BJ (cell line): Measurements from ENCODE around the gene MPC1L. TPM values are rescaled to one million over a fixed set of nuclear protein-coding genes. Genes with fewer than 3 reads are reported as not detected.
A peak's percentile ranks its signal among the peaks of the same experiment; 100 is the strongest.

ENCODE experiments used
- CTCF ChIA-PET: fragments of 350-600 bp; formaldehyde crosslinking; extraction: SDS; loops from one replicate; lab custom pipeline; 2021; ENCODE audit warnings: antibody characterized with exemption, inconsistent platforms; lab: Yijun Ruan, JAX
- POLR2A ChIA-PET: fragments of 300-600 bp; sonication (Branson Sonifier 250); formaldehyde crosslinking; extraction: SDS; loops from one replicate; lab custom pipeline; 2021; ENCODE audit warnings: antibody characterized with exemption; lab: Charles Lee
- DNase-seq: peaks from one replicate; pipeline ENCODE4 v3.0.0-alpha.2; 2011; ENCODE audit warnings: low read depth
- H3K27me3 ChIP-seq: 2 replicates; pipeline ENCODE4 v1.6.0; 2011; ENCODE audit warnings: low read length; ENCODE audit not compliant: control insufficient read depth, insufficient read depth
- H3K36me3 ChIP-seq: 2 replicates; pipeline ENCODE4 v1.5.1; 2011; ENCODE audit warnings: low read length; ENCODE audit not compliant: control insufficient read depth, insufficient read depth
- H3K4me3 ChIP-seq: 2 replicates; pipeline ENCODE4 v1.5.1; 2011; ENCODE audit warnings: low read depth, mild to moderate bottlenecking, control low read depth, low read length
- polyA plus RNA-seq: library from polyadenylated mRNA; depleted of rRNA; stranded (reverse); fragments of >200 nt; gene quantifications from 2 replicates; pipeline ENCODE4 v1.2.3, GENCODE V29; 2011
- TF ChIP-seq, protein P1 (sequence below): IDR thresholded peaks from 2 replicates; pipeline ENCODE4 v1.5.1; 2011; ENCODE audit warnings: low read depth, mild to moderate bottlenecking, control low read depth, inconsistent platforms, low read length, moderate library complexity; ENCODE audit not compliant: insufficient read depth

The MPC1L gene
- polyA plus RNA-seq, 1 experiment: not detected

DNA sequence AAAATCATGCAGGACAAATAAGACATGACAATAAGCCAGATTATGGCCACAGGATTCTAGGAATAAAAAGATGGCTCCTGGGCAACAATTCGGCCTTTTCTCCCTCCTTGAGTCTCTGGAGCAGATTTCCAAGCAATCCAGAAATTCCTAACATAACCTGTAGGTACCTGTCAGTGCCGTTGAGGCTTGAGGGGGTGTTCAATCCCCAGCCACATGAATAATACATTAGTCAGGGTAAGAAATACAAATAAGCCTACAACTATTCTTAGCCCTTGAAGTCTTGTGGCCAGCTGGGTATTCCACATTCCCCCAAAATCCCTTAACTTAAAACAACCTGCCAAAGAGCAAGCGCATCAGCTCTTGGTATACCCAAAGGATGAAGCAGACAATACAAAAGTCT is 14.5 kb downstream of the MPC1L start:
- no peak for DNase-seq
- Histone ChIP-seq H3K36me3 (peaks cover 3% of the 10 kb centered on the region; the same call in 1 of the 2 replicates), H3K27me3 (no peaks in the 10 kb centered on the region), H3K4me3 (no peak overlapping the region)
- TF ChIP-seq, protein P1, sequence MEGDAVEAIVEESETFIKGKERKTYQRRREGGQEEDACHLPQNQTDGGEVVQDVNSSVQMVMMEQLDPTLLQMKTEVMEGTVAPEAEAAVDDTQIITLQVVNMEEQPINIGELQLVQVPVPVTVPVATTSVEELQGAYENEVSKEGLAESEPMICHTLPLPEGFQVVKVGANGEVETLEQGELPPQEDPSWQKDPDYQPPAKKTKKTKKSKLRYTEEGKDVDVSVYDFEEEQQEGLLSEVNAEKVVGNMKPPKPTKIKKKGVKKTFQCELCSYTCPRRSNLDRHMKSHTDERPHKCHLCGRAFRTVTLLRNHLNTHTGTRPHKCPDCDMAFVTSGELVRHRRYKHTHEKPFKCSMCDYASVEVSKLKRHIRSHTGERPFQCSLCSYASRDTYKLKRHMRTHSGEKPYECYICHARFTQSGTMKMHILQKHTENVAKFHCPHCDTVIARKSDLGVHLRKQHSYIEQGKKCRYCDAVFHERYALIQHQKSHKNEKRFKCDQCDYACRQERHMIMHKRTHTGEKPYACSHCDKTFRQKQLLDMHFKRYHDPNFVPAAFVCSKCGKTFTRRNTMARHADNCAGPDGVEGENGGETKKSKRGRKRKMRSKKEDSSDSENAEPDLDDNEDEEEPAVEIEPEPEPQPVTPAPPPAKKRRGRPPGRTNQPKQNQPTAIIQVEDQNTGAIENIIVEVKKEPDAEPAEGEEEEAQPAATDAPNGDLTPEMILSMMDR: no peak
- CTCF ChIA-PET: interaction anchor here (1.3 kb wide), 1 partner anchor 93 kb away, joined by 3 read pairs; no protein-coding TSS in a partner anchor
- POLR2A ChIA-PET: no interaction called here

DNA sequence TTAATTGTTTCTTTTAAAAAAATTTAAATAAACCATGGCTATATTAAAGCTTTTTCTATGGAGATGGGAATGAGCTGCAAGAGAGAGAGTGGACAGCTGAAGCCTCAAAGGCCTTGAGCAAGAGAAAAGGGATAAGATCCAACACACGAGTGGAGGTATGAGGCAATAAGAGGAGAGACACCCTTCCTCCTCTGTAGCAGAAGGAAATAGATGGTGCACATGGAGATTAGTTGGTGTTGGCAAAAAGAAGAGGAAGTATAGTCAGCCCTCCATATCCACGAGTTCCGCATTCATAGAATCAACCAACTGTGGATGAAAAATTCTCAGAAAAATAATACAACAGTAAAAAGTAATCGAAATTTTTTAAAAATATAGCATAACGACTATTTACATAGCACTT is 20.9 kb downstream of the MPC1L start:
- CTCF ChIA-PET: interaction anchor here (1.2 kb wide), 1 partner anchor 9 kb away, joined by 3 read pairs; no protein-coding TSS in a partner anchor
- POLR2A ChIA-PET: no interaction called here
- TF ChIP-seq, protein P1: no peak
- DNase-seq: no peak
- no peak overlapping the region; the same call in 1 of the 2 replicates for H3K4me3 ChIP-seq
- no peaks in the 10 kb centered on the region for H3K36me3 ChIP-seq
- no peaks in the 10 kb centered on the region for H3K27me3 ChIP-seq

DNA sequence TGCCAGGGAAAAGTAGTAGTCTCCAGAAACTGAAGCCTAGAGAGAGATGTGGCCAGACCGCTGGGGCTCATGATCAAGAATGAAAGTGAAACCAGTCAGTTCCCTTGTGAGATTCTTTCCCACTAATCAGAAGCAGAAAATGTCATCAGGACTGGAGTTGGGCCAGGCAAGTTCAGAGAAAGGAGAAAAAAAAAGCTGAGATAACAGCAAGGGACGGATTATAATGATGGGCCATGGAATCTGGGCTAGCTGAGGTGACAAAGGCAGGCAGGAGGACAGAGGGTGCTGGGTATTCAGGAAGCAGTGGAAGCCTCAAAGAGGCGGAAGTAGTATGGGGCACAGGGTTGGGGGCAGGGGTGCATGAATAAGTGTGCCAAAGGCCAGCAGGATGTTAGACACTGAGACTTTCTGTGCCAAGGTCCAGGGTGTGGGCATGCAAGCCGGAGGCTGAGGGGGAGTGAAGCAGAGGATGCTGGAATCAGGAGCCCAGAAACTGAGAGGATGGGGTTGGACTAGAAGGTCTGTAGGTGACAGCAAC is 21.7 kb downstream of the MPC1L start:
- Histone ChIP-seq H3K4me3 (peak overlapping the region; percentile 35), H3K36me3 (no peaks in the 10 kb centered on the region), H3K27me3 (no peaks in the 10 kb centered on the region)
- peak; percentile 20 for DNase-seq
- ChIA-PET POLR2A (interaction anchor here (0.6 kb wide), 1 partner anchor 1801 kb away, joined by 4 read pairs; no protein-coding TSS in a partner anchor), CTCF (no interaction called here)
- TF ChIP-seq, protein P1: no peak

DNA sequence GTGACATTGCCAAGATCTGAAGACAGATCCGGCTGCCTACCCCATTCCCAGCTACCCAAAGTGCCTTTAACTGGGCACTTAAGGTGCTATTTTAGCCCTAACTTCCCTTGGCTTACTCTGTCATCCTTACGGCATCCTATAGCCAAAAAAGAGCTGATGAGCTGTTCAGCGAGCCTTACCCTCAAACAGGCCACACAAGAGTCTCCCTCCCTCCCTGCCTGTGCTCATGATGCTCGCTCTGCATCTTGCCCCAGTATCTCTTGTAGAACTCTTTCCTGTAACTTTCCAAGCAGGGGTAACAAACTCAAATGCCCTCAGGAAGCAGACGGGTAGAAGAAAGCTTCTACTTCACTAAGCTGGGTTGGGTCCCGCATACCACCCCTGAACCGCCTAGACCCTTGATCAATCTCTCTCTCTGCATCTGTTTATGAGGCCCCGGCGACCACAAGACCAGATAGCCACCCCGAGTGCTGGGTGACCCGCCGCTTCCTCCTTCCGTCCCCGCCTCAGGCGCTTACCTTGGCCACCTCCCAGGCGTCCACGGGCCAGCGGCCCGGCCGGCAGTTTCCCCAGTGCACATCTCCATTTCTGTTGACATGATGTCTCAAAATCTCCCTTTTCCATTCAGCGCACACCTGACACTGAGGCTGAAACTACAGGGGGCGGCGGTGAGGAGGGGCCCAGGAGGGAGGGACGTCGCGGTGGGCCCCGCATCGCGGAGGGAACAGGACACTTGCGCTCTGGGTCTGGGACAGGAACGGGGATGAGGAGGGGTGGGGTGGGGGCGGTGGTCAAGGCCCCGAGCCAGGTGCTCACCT is 23.5 kb downstream of the MPC1L start:
- ChIA-PET POLR2A (interaction anchor here (1.2 kb wide), 1 partner anchor 654 kb away, joined by 8 read pairs; no protein-coding TSS in a partner anchor), CTCF (interaction anchor here (1.2 to 1.8 kb wide), 2 partner anchors 11 to 147 kb away, joined by 3 to 6 read pairs; no protein-coding TSS in a partner anchor)
- H3K27me3 ChIP-seq: no peaks in the 10 kb centered on the region
- H3K36me3 ChIP-seq: no peaks in the 10 kb centered on the region
- H3K4me3 ChIP-seq: peak overlapping the region; percentile 78
- DNase-seq: no peak
- TF ChIP-seq, protein P1: no peak
